ENCODE measurements around the gene TACC2. TPM values are rescaled to one million over a fixed set of nuclear protein-coding genes. Genes with fewer than 3 reads are reported as not detected.

Gene TACC2
- total and polyA plus RNA-seq, 9 of the 15 experiments (the other 6 are each of a cell fraction or from before 2014, with no cell fraction given), result under 0.01 to 0.35 (median 0.03) TPM; not detected in 6

DNA sequence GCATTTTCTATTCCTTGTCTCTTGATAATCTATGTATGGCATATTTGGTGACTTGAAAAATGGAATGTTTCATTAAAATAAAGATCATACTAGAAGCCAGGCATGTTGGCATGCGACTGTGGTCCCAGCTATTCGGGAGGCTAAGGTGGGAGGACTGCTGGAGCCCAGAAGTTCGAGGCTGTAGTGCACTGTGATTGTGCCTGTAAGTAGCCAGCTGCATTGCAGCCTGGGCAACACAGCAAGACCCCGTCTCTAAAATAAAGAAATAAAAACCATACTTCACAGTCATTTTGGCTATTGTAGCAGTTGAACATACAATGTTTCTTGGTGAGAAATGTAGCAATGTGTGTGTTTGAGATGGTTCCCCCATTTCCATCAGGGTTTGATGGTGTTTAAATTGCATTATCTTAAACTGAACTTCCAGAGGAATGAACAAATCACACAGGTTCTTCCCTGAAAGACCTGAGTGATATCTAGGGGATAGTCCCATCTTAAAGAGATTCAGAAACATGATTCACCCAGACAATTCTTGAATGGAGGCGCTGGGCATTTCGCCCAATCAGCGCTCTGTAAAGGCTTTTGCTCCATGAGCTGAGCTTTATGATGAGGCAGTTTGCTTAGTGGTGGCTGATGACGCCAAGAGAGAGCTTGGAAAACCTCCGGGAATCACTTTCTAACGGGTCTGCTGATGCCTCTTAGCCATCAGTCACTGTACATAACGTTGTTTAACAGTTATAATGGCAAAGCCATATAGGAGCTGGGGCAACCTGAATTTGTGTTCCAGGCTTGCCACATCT lies 262.7 kb downstream of the TACC2 start:
- in situ Hi-C loops (cut with MboI), result no loop called here
- under 1% methylated on average over 11 of the region's 11 CpGs for WGBS (ENCODE audit: insufficient coverage, low coverage, missing lambda C conversion rate)
- no peak overlapping the region for H3K4me2 ChIP-seq (ENCODE audit: insufficient read depth, low read length)
- H3K36me3 ChIP-seq (ENCODE audit: control insufficient read depth, insufficient read depth, low read length), result no peaks in the 10 kb centered on the region
- no peak for FAIRE-seq
- H3K79me2 ChIP-seq (ENCODE audit: control insufficient read depth, insufficient read depth, low read length), result no peaks in the 10 kb centered on the region
- BruUV-seq (replicated peaks), result no TSS peak
- H3K9me1 ChIP-seq (ENCODE audit: control insufficient read depth, insufficient read depth, low read length), result no peaks in the 10 kb centered on the region
- no peak overlapping the region for H3K9ac ChIP-seq (ENCODE audit: insufficient read depth in 1 of 2, low read depth in 2 of 2, low read length in 2 of 2)
- H3K27me3 ChIP-seq (ENCODE audit: control insufficient read depth in 2 of 2, insufficient read depth in 2 of 2, low read length in 2 of 2), result peaks cover 0 to 12% of the 10 kb centered on the region in 2 experiments; a peak in 2 of 5 replicates
- intact Hi-C loops (cut with micrococcal nuclease), result no loop called here
- H3K27ac ChIP-seq (ENCODE audit: extremely low read depth, low read depth, low read length), result no peak overlapping the region
- H4K20me1 ChIP-seq (replicated peaks; ENCODE audit: control insufficient read depth, insufficient read depth, low read length), result no peaks in the 10 kb centered on the region
- ATAC-seq, result no peak
- H3K9me3 ChIP-seq (replicated peaks; ENCODE audit: control insufficient read depth, insufficient read depth, low read depth, low read length), result no peaks in the 10 kb centered on the region
- H3K4me3 ChIP-seq, result no peak overlapping the region
- DNase-seq (ENCODE audit: extremely low read depth in 1 of 4, low spot score in 3 of 4), result no peak
- H3K4me1 ChIP-seq (replicated peaks in 1 of 2; ENCODE audit: control insufficient read depth in 2 of 2, insufficient read depth in 2 of 2, low read length in 2 of 2), result no peaks in the 10 kb centered on the region
- POLR2A ChIA-PET, result interaction anchor here (0.6 kb wide), 1 partner anchor 930 kb away, joined by 3 read pairs; no protein-coding TSS in a partner anchor
- CTCF ChIA-PET (ENCODE audit: low intra/inter-chr PET ratio), result no interaction called here
- no peak overlapping the region for H2AFZ ChIP-seq (ENCODE audit: low read depth, low read length)
- TF ChIP-seq BRD4 (IDR thresholded peaks at IDR 0.05), result no peak
- TF ChIP-seq MCM2 (IDR thresholded peaks at IDR 0.05; ENCODE audit: low read depth), result no peak
- TF ChIP-seq ZKSCAN3 (CRISPR knock-in tag; IDR thresholded peaks at IDR 0.05), result no peak
- no peak for TF ChIP-seq KHSRP (IDR thresholded peaks at IDR 0.05)
- TF ChIP-seq ZNF121 (CRISPR knock-in tag; conservative IDR thresholded peaks at IDR 0.05), result no peak
- TF ChIP-seq ARNT (IDR thresholded peaks at IDR 0.05), result no peak
- TF ChIP-seq, protein P1, sequence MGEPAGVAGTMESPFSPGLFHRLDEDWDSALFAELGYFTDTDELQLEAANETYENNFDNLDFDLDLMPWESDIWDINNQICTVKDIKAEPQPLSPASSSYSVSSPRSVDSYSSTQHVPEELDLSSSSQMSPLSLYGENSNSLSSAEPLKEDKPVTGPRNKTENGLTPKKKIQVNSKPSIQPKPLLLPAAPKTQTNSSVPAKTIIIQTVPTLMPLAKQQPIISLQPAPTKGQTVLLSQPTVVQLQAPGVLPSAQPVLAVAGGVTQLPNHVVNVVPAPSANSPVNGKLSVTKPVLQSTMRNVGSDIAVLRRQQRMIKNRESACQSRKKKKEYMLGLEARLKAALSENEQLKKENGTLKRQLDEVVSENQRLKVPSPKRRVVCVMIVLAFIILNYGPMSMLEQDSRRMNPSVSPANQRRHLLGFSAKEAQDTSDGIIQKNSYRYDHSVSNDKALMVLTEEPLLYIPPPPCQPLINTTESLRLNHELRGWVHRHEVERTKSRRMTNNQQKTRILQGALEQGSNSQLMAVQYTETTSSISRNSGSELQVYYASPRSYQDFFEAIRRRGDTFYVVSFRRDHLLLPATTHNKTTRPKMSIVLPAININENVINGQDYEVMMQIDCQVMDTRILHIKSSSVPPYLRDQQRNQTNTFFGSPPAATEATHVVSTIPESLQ (CRISPR knock-in tag; IDR thresholded peaks at IDR 0.05), result no peak
- TF ChIP-seq, protein P2, sequence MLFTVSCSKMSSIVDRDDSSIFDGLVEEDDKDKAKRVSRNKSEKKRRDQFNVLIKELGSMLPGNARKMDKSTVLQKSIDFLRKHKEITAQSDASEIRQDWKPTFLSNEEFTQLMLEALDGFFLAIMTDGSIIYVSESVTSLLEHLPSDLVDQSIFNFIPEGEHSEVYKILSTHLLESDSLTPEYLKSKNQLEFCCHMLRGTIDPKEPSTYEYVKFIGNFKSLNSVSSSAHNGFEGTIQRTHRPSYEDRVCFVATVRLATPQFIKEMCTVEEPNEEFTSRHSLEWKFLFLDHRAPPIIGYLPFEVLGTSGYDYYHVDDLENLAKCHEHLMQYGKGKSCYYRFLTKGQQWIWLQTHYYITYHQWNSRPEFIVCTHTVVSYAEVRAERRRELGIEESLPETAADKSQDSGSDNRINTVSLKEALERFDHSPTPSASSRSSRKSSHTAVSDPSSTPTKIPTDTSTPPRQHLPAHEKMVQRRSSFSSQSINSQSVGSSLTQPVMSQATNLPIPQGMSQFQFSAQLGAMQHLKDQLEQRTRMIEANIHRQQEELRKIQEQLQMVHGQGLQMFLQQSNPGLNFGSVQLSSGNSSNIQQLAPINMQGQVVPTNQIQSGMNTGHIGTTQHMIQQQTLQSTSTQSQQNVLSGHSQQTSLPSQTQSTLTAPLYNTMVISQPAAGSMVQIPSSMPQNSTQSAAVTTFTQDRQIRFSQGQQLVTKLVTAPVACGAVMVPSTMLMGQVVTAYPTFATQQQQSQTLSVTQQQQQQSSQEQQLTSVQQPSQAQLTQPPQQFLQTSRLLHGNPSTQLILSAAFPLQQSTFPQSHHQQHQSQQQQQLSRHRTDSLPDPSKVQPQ (CRISPR knock-in tag; IDR thresholded peaks at IDR 0.05; ENCODE audit: borderline replicate concordance), result no peak
- no peak for TF ChIP-seq MTF1 (CRISPR knock-in tag; IDR thresholded peaks at IDR 0.05; ENCODE audit: borderline replicate concordance)
- no peak for TF ChIP-seq BRD9 (IDR thresholded peaks at IDR 0.05; ENCODE audit: low read depth, partially characterized antibody)
- TF ChIP-seq ZNF551 (CRISPR knock-in tag; IDR thresholded peaks at IDR 0.05), result no peak
- no peak for TF ChIP-seq TFAM (CRISPR knock-in tag; conservative IDR thresholded peaks at IDR 0.05)
- TF ChIP-seq ZNF561 (CRISPR knock-in tag; conservative IDR thresholded peaks at IDR 0.05), result no peak
- TF ChIP-seq ETV1 (tag; conservative IDR thresholded peaks at IDR 0.05; ENCODE audit: low read depth), result no peak
- TF ChIP-seq ZNF282 (CRISPR knock-in tag; IDR thresholded peaks at IDR 0.05), result no peak
- TF ChIP-seq, protein P3, sequence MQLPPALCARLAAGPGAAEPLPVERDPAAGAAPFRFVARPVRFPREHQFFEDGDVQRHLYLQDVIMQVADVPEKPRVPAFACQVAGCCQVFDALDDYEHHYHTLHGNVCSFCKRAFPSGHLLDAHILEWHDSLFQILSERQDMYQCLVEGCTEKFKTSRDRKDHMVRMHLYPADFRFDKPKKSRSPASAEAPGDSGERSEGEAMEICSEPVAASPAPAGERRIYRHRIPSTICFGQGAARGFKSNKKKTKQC (CRISPR knock-in tag; IDR thresholded peaks at IDR 0.05), result no peak
- no peak for TF ChIP-seq ZZZ3 (IDR thresholded peaks at IDR 0.05)
- TF ChIP-seq, protein P4, sequence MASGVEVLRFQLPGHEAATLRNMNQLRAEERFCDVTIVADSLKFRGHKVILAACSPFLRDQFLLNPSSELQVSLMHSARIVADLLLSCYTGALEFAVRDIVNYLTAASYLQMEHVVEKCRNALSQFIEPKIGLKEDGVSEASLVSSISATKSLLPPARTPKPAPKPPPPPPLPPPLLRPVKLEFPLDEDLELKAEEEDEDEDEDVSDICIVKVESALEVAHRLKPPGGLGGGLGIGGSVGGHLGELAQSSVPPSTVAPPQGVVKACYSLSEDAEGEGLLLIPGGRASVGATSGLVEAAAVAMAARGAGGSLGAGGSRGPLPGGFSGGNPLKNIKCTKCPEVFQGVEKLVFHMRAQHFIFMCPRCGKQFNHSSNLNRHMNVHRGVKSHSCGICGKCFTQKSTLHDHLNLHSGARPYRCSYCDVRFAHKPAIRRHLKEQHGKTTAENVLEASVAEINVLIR (CRISPR knock-in tag; IDR thresholded peaks at IDR 0.05), result no peak
